Thyroid gland (tissue), 4 donors: Measurements from ENCODE around the gene EPB41L4A.

ENCODE experiments used
- POLR2A ChIP-seq, 2 donors: fragments of 450-650 bp; IDR thresholded peaks; one replicate each; pipeline ENCODE4 v1.6.1; 2017; ENCODE audit warnings: antibody characterized with exemption in 2 of 2, mild to moderate bottlenecking in 2 of 2, moderate library complexity in 1 of 2
- TF ChIP-seq, protein P1 (sequence below), 6 experiments: fragments of 200-600 bp in 3 of 6; fragments of 450-650 bp in 3 of 6; sonication (generic) in 3 of 6; IDR thresholded peaks; one replicate each; pipeline ENCODE4 v1.5.1; 2016 to 2019; ENCODE audit warnings: antibody characterized with exemption in 6 of 6, mild to moderate bottlenecking in 2 of 6, inconsistent platforms in 1 of 6, moderate library complexity in 1 of 6

DNA sequence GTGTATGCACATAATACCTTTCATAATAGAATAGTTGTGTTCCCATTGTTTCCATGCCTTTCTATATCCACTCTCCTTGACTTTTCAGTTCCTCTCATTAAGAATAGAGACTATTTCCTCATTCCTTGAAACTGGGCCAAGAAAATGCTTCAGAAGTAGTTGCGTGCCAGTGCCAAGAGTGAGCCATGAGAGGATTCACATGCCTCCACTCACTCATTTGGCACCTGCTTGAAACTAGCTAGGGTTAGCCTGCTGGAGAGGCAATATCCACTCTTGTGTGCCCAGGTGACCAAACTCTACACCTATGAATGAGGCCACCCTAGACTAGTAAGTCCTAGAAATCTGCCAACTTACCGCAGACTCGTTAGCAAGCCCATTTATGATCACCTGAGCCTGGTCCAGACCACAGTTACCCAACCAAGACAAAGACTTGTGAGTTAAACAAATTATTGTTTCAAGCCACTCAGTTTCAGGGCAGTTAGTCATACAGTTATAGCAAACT is 276.3 kb downstream of the EPB41L4A start:
- TF ChIP-seq, protein P1, sequence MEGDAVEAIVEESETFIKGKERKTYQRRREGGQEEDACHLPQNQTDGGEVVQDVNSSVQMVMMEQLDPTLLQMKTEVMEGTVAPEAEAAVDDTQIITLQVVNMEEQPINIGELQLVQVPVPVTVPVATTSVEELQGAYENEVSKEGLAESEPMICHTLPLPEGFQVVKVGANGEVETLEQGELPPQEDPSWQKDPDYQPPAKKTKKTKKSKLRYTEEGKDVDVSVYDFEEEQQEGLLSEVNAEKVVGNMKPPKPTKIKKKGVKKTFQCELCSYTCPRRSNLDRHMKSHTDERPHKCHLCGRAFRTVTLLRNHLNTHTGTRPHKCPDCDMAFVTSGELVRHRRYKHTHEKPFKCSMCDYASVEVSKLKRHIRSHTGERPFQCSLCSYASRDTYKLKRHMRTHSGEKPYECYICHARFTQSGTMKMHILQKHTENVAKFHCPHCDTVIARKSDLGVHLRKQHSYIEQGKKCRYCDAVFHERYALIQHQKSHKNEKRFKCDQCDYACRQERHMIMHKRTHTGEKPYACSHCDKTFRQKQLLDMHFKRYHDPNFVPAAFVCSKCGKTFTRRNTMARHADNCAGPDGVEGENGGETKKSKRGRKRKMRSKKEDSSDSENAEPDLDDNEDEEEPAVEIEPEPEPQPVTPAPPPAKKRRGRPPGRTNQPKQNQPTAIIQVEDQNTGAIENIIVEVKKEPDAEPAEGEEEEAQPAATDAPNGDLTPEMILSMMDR (IDR thresholded peaks at IDR 0.05) = peak in 1 of 6 experiments; percentile 12
- TF ChIP-seq POLR2A (IDR thresholded peaks at IDR 0.05) = no peak
